Urothelium cell line (cell line): Measurements from ENCODE around the gene PASD1.

ENCODE experiments used
- DNase-seq: peaks from one replicate; pipeline ENCODE4 v3.0.0; 2011; ENCODE audit warnings: low spot score, mixed read lengths
- FAIRE-seq: peaks from 2 replicates; lab custom pipeline; 2011; peaks lifted over from hg19 to GRCh38; lab: Jason Lieb, UNC

PASD1 gene

GRCh38 chrX:151699746-151700145 lies 136.3 kb downstream of the PASD1 start:
- DNase-seq = no peak
- no peak for FAIRE-seq

GRCh38 chrX:151700581-151700980 lies 137.1 kb downstream of the PASD1 start:
- FAIRE-seq = no peak
- no peak for DNase-seq

- FAIRE-seq (no peak), DNase-seq (no peak)
Measured at GRCh38 chrX:151701071-151701470, 137.6 kb downstream of the PASD1 start.

- FAIRE-seq = no peak
Measured at GRCh38 chrX:151701531-151701930, 138.1 kb downstream of the PASD1 start.

GRCh38 chrX:151702026-151702714 lies 138.7 kb downstream of the PASD1 start:
- no peak for DNase-seq
- FAIRE-seq = no peak

More at GRCh38 chrX:151701531-151701930, 138.1 kb downstream of the PASD1 start:
- DNase-seq = no peak

GRCh38 chrX:151702741-151703340 lies 139.4 kb downstream of the PASD1 start:
- DNase-seq (no peak), FAIRE-seq (no peak)

- DNase-seq (peak; percentile 28), FAIRE-seq (no peak)
Measured at GRCh38 chrX:151703487-151703886, 140.0 kb downstream of the PASD1 start.

- DNase-seq = peak; percentile 10
- no peak for FAIRE-seq
Measured at GRCh38 chrX:151704041-151704663, 140.7 kb downstream of the PASD1 start.

GRCh38 chrX:151708821-151709220 lies 145.3 kb downstream of the PASD1 start:
- FAIRE-seq (no peak), DNase-seq (no peak)

GRCh38 chrX:151710457-151710856 lies 147.0 kb downstream of the PASD1 start:
- DNase-seq (no peak), FAIRE-seq (no peak)

GRCh38 chrX:151711154-151711553 lies 147.7 kb downstream of the PASD1 start:
- FAIRE-seq (no peak), DNase-seq (no peak)

GRCh38 chrX:151711787-151712186 lies 148.3 kb downstream of the PASD1 start:
- FAIRE-seq (no peak), DNase-seq (peak; percentile 16)

- DNase-seq (no peak), FAIRE-seq (no peak)
Measured at GRCh38 chrX:151712253-151712652, 148.8 kb downstream of the PASD1 start.

GRCh38 chrX:151713849-151714248 lies 150.4 kb downstream of the PASD1 start:
- peak; percentile 59 for DNase-seq
- no peak for FAIRE-seq

- FAIRE-seq (no peak), DNase-seq (no peak)
Measured at GRCh38 chrX:151714362-151714761, 150.9 kb downstream of the PASD1 start.

- no peak for FAIRE-seq
Measured at GRCh38 chrX:151715752-151716151, 152.3 kb downstream of the PASD1 start, which contains the start of gene FATE1. Gene FATE1 (plus strand): TSS chrX:151716035. CDS start chrX:151716120, 85 bp downstream.

GRCh38 chrX:151722241-151722846 lies 158.9 kb downstream of the PASD1 start:
- no peak for DNase-seq
- FAIRE-seq = no peak

More at GRCh38 chrX:151715752-151716151, 152.3 kb downstream of the PASD1 start, which contains the start of gene FATE1:
- DNase-seq = no peak

GRCh38 chrX:151723156-151723760 lies 159.8 kb downstream of the PASD1 start:
- DNase-seq = no peak
- FAIRE-seq = no peak

GRCh38 chrX:151724563-151725337 lies 161.3 kb downstream of the PASD1 start:
- DNase-seq (no peak), FAIRE-seq (no peak)

- DNase-seq (no peak), FAIRE-seq (no peak)
Measured at GRCh38 chrX:151725338-151725614, 161.8 kb downstream of the PASD1 start.
